NB4 (cell line): ENCODE data around the gene BBS4.

Experiments
- DNase-seq: peaks from one replicate; pipeline ENCODE4 v3.0.0; 2010; ENCODE audit warnings: low read depth
- H3K4me3 ChIP-seq: one replicate; pipeline ENCODE4 v1.5.1; 2011; ENCODE audit warnings: mild to moderate bottlenecking, low read depth, low read length, moderate library complexity
- CTCF ChIP-seq: IDR thresholded peaks from one replicate; pipeline ENCODE4 v1.5.1; 2012; ENCODE audit warnings: low read depth, low read length
- MAX ChIP-seq: IDR thresholded peaks from 2 replicates; pipeline ENCODE4 v1.6.1; 2011; ENCODE audit warnings: low read depth, low read length
- MYC ChIP-seq: IDR thresholded peaks from 2 replicates; pipeline ENCODE4 v1.6.1; 2011; ENCODE audit warnings: low read depth, low read length
- POLR2A ChIP-seq: IDR thresholded peaks from 2 replicates; pipeline ENCODE4 v1.6.1; 2011; ENCODE audit warnings: mild to moderate bottlenecking; ENCODE audit not compliant: insufficient read length; ENCODE audit errors: extremely low read depth

The BBS4 gene

DNA sequence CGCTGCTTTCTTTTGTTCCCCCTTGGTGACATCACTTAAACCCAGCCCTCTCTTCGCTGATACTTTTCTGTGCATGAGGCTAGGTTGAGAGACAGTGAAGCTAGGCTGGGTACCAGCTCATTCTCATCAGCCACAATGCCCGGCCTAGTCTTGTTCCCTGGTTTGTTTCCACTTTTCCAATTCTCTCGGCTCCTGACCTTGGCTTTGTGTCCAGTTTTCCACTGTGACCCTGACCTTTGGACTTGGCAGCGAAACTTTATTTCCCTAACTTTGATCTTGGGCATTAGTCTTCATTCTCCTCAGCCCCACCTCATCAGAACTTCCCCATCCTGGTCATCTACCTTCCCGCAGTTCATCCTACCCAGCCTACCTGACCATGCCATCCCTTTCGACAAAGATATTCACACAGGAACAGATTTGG, 98.5 kb downstream of the BBS4 start:
- H3K4me3 ChIP-seq, result peak overlapping the region; percentile 69
- DNase-seq, result no peak
- no peak for TF ChIP-seq MYC
- TF ChIP-seq MAX, result peak; percentile 73; the same call in 1 of the 2 replicates
- TF ChIP-seq CTCF, result no peak
- no peak for TF ChIP-seq POLR2A

DNA sequence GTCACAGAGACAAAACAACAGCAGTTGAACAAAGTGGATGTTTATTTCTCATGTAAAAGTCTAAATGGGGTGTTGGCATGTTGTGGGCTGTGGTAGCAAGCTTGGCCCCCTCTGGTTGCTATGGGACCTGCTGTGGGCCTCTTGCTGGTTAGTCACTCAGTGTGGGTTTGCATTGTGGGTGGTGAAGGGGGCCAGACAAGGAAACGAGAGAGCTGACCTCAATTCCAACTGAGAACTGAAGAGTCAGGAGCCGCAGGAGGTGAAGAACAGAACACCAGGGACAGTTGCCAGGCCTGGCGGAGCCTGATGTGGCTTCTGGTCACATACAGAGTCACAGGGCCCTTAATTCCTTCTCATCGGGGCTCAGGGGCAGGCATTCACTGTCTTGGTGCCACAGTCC, 99.4 kb downstream of the BBS4 start:
- H3K4me3 ChIP-seq, result no peak overlapping the region
- peak; percentile 75 for DNase-seq
- TF ChIP-seq POLR2A, result no peak
- no peak for TF ChIP-seq MYC
- no peak for TF ChIP-seq MAX
- no peak for TF ChIP-seq CTCF

DNA sequence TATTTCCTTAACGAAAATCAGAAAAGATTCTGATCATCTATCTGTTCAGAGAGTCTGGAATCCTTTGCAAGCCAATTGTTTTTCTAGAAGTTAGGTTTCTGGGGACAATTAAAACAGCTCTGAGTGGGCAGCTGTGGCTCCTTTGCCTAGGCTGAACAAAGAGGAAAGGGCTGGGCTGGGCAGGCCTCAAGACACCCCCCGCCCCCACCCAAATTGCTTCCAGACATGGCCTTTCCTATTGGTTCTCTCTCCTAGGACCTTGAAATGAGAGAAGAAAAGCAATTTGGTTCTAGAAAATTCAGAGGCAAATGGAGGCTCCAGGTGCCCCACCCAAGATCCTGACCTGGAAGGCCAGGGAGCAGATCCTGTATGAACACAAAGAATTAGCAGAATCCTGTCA, 99.8 kb downstream of the BBS4 start:
- no peak for TF ChIP-seq MYC
- TF ChIP-seq MAX, result no peak
- no peak for TF ChIP-seq POLR2A
- TF ChIP-seq CTCF, result no peak
- no peak for DNase-seq
- no peak overlapping the region for H3K4me3 ChIP-seq

DNA sequence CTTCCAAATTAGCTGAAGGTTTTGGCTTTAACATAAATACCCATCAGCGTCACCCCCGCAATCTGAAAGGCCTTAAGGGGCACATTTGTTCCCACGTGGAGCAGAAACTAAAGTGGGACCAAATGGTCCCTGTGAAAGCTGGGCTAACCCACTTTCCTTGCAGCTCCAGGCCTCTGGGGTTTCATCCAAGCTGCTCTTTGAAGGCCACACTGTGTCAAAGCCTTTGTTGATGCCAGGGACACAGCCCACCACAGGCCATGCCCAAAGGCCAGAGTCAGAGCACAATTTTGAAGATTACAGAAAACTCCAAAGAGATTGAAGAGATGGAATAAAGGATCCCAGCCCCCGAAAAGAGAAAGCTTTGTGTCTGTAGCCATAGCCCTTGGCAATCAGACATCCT, 100.2 kb downstream of the BBS4 start:
- no peak overlapping the region for H3K4me3 ChIP-seq
- TF ChIP-seq MYC (no peak), MAX (no peak), CTCF (no peak), POLR2A (no peak)
- DNase-seq, result no peak

DNA sequence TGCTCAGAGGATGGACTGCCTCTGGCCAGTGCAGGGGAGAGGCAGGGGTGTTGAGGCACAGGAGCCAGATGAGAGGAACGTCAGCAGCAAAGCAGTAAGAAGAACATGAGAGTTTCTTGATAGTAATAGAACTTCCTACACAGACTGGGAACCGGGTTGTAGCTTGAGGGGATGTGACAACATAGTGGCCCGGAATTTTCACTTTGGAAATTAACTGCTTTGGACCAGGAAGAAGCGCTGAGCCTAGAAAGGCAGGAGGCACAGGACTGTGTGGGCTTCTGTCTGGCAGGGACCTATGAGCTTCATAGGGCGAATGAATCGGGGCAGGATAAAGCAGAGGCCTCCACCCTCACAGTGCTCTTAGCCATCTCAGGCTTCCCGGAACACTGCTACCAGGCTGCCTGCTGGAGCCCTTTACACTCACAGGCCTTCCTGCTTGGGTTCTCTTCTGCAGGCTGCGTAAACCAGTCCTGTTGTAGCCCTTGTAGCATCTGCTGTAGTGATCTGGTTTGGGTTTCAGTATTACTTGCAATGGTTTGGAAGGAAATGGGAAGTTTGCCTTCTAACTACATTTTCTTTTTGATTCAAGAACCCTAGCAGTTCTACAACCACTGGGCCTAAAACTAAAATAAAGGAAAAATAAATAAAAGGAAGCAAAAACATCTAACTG, 100.8 kb downstream of the BBS4 start:
- no peak for DNase-seq
- TF ChIP-seq CTCF (no peak), MAX (no peak), MYC (no peak), POLR2A (no peak)
- H3K4me3 ChIP-seq, result no peak overlapping the region

- H3K4me3 ChIP-seq, result no peak overlapping the region
- DNase-seq, result no peak
- TF ChIP-seq POLR2A (no peak), MAX (no peak), CTCF (no peak), MYC (no peak)
Observed at GRCh38 chr15:72787526-72787925, 101.5 kb downstream of the BBS4 start.
